Activated naive CD4-positive, alpha-beta T cell treated with anti-CD3 and anti-CD28 coated beads for 36 hours (primary cell): ENCODE data around the gene KAT6B. TPM values are rescaled to one million over a fixed set of nuclear protein-coding genes. Genes with fewer than 3 reads are reported as not detected.
"Not testable (repeated sequence)": the region's sequence is repeated elsewhere in the genome, so short reads cannot be mapped to it uniquely, and the experiment has no call there.

Experiments used
- CTCF ChIA-PET: fragments of 350-600 bp; sonication (Branson Sonifier 250); formaldehyde crosslinking; loops from one replicate; lab custom pipeline; 2021; ENCODE audit warnings: antibody characterized with exemption; lab: Charles Lee
- DNase-seq: peaks from one replicate; pipeline ENCODE4 v3.0.0-alpha.2; 2020
- H3K27ac Mint-ChIP-seq: one replicate; pipeline ENCODE4 v1.8.0; 2021; ENCODE audit warnings: mild to moderate bottlenecking, mixed read lengths
- H3K27me3 Mint-ChIP-seq: one replicate; pipeline ENCODE4 v1.8.0; 2021; ENCODE audit warnings: low read depth, mixed read lengths
- H3K36me3 Mint-ChIP-seq: one replicate; pipeline ENCODE4 v1.8.0; 2021; ENCODE audit warnings: low read depth, mixed read lengths
- H3K4me1 Mint-ChIP-seq: one replicate; pipeline ENCODE4 v1.8.0; 2021; ENCODE audit warnings: low read depth, mixed read lengths
- H3K4me3 Mint-ChIP-seq: one replicate; pipeline ENCODE4 v1.8.0; 2021; ENCODE audit warnings: mild to moderate bottlenecking, moderate library complexity, mixed read lengths
- H3K9me3 Mint-ChIP-seq: one replicate; pipeline ENCODE4 v1.8.0; 2021; ENCODE audit warnings: mixed read lengths
- intact Hi-C: fragments of 100-400 bp; cut with micrococcal nuclease; formaldehyde crosslinking; loops from one replicate; pipeline ENCODE4 v1.15.1; 2023
- total RNA-seq, 2 experiments: library from RNA; stranded (reverse); gene quantifications; one replicate each; pipeline ENCODE4 v1.2.3, GENCODE V29; 2021

The KAT6B gene
- total RNA-seq, 2 experiments from 2014 or later: 17.3 to 17.9 TPM

- H3K27ac Mint-ChIP-seq: no peak overlapping the region
- intact Hi-C loops: no loop called here
- CTCF ChIA-PET: interaction anchor here (1.6 kb wide), 1 partner anchor 11 kb away, joined by 3 read pairs; no protein-coding TSS in a partner anchor
- H3K4me3 Mint-ChIP-seq: no peak overlapping the region
- H3K9me3 Mint-ChIP-seq: no peaks in the 10 kb centered on the region
- H3K36me3 Mint-ChIP-seq: no peaks in the 10 kb centered on the region
- no peak for DNase-seq
- H3K4me1 Mint-ChIP-seq: peaks cover 50% of the 10 kb centered on the region
- no peaks in the 10 kb centered on the region for H3K27me3 Mint-ChIP-seq
Measured at GRCh38 chr10:74868392-74868977, 42.1 kb downstream of the KAT6B start.

GRCh38 chr10:74869635-74870034, 43.2 kb downstream of the KAT6B start:
- Mint-ChIP-seq H3K4me1 (peaks cover 56% of the 10 kb centered on the region), H3K27ac (no peak overlapping the region), H3K4me3 (no peak overlapping the region), H3K27me3 (no peaks in the 10 kb centered on the region), H3K36me3 (no peaks in the 10 kb centered on the region), H3K9me3 (no peaks in the 10 kb centered on the region)
- DNase-seq: no peak
- CTCF ChIA-PET: interaction anchor here (1.0 to 1.6 kb wide), 2 partner anchors 10 to 34 kb away, joined by 3 read pairs; no protein-coding TSS in a partner anchor
- intact Hi-C loops: loop anchor here (2.0 to 10.0 kb wide), 3 partner anchors 285 to 367 kb away; partner anchors contain the start of gene COMTD1

- intact Hi-C loops: loop anchor here (2.0 to 10.0 kb wide), 3 partner anchors 285 to 368 kb away; partner anchors contain the start of gene COMTD1
- CTCF ChIA-PET: interaction anchor here (1.0 kb wide), 1 partner anchor 33 kb away, joined by 3 read pairs; no protein-coding TSS in a partner anchor
- Mint-ChIP-seq H3K4me1 (peaks cover 56% of the 10 kb centered on the region), H3K4me3 (no peak overlapping the region), H3K27ac (no peak overlapping the region), H3K9me3 (no peaks in the 10 kb centered on the region), H3K36me3 (no peaks in the 10 kb centered on the region), H3K27me3 (no peaks in the 10 kb centered on the region)
- no peak for DNase-seq
Measured at GRCh38 chr10:74870191-74870590, 43.8 kb downstream of the KAT6B start.

DNA sequence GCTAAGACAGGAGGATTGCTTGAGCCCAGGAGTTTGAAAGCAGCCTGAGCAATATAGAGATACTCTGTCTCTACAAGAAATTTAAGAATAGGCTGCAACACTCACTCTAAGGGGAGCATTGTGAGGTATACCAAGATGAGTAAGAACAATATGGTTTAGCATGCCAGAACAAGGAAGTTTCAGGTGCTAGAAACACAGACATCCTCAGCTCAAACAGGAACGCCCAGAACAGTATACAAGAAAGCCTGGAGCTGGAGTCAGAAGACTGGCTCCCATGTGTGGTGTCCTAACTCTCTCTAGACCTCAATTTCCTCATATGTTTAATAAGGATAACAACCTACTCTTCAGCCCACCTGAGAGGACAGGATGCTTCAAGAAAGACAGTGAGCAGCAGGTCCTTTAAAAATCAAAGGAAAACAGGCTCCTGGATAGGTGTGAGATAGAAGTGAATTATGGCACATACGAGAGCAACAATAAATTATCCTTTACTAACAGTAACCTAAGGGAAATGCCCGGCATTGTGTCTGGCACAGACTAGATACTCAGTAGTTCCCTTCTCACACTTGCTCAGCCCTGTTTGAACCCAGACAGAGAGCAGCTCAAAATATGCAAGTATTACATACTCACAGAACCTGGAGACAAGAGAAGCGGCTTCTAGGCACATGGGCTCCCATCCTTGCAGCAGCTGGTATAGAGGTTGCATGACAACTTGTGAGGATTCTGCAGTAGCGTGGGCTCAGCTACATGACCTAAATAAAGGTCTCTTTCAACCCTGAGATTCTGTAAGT, 45.4 kb downstream of the KAT6B start:
- intact Hi-C loops: loop anchor here (1.0 to 10.0 kb wide), 6 partner anchors 17 to 369 kb away; partner anchors contain the start of genes COMTD1 and KAT6B
- peaks cover 1% of the 10 kb centered on the region for H3K36me3 Mint-ChIP-seq
- peak; percentile 53 for DNase-seq
- H3K4me3 Mint-ChIP-seq: peak overlapping the region; percentile 62
- peak overlapping the region; percentile 73 for H3K27ac Mint-ChIP-seq
- H3K27me3 Mint-ChIP-seq: no peaks in the 10 kb centered on the region
- H3K4me1 Mint-ChIP-seq: peaks cover 61% of the 10 kb centered on the region
- CTCF ChIA-PET: interaction anchor here (1.2 to 1.5 kb wide), 2 partner anchors 19 to 40 kb away, joined by 3 read pairs; no protein-coding TSS in a partner anchor
- no peaks in the 10 kb centered on the region for H3K9me3 Mint-ChIP-seq

DNA sequence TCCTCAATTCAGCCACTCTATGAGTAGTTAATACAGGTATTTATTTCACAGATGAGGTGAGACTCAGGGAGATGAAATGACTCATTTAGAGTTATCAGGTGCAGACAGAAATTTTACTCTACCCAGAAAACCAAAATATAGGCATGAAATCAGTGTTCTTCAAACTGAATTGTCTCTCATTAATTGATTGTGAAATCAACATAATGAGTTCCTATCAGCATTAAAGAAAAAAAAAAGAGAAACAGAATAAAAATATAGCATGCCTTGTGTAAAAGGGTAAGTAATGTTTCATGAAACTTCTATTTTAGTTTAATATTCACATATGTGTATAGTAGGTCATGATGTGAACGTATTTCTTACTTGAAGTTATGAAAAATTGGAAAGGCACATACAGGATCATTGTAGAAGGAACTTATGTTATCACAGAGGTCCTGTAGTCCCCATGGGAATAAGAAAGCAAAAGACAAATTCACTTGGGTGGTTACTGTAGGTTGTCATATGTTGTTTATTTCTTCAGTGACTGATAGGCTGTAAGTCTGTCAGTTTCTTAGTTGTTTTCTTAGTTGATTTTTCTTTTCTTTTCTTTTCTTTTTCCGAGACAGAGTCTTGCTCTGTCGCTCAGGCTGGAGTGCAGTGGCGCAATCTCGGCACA, 47.5 kb downstream of the KAT6B start:
- Mint-ChIP-seq H3K36me3 (peaks cover 1% of the 10 kb centered on the region), H3K27me3 (no peaks in the 10 kb centered on the region), H3K9me3 (no peaks in the 10 kb centered on the region), H3K4me3 (no peak overlapping the region), H3K27ac (no peak overlapping the region), H3K4me1 (peaks cover 51% of the 10 kb centered on the region)
- CTCF ChIA-PET: no interaction called here
- DNase-seq: no peak
- intact Hi-C loops: loop anchor here (5.0 to 10.0 kb wide), 2 partner anchors 361 to 372 kb away; partner anchors contain the start of gene COMTD1

DNA sequence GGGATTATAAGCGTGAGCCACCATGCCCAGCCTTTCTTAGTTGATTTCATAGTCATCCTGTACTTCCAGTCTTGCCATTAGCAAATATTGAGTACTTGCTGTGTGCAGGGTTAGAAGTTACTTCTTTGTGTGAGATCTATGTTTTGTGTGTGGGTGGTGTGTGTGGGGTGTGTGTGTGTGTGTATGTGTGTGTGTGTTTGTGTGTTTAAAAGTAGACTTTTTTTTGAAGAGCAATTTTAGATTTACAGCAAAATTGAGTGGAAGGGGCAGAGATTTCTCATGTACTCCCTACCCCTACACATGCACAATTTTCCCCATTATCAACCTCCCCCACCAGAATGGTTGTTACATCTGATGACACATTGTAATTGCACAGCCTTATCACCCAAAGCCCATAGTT, 48.2 kb downstream of the KAT6B start:
- H3K4me1 Mint-ChIP-seq: peaks cover 51% of the 10 kb centered on the region
- DNase-seq: no peak
- CTCF ChIA-PET: no interaction called here
- intact Hi-C loops: loop anchor here (5.0 to 10.0 kb wide), 2 partner anchors 360 to 372 kb away; partner anchors contain the start of gene COMTD1
- H3K27ac Mint-ChIP-seq: no peak overlapping the region
- no peaks in the 10 kb centered on the region for H3K9me3 Mint-ChIP-seq
- H3K27me3 Mint-ChIP-seq: no peaks in the 10 kb centered on the region
- no peak overlapping the region for H3K4me3 Mint-ChIP-seq
- peaks cover 1% of the 10 kb centered on the region for H3K36me3 Mint-ChIP-seq

GRCh38 chr10:74875068-74875467, 48.7 kb downstream of the KAT6B start:
- Mint-ChIP-seq H3K9me3 (no peaks in the 10 kb centered on the region), H3K36me3 (peaks cover 1% of the 10 kb centered on the region), H3K4me1 (peaks cover 48% of the 10 kb centered on the region)

GRCh38 chr10:74875966-74876365, 49.6 kb downstream of the KAT6B start:
- DNase-seq: no peak
- Mint-ChIP-seq H3K4me3 (no peak overlapping the region), H3K27ac (no peak overlapping the region), H3K9me3 (no peaks in the 10 kb centered on the region), H3K4me1 (peaks cover 43% of the 10 kb centered on the region), H3K36me3 (peaks cover 1% of the 10 kb centered on the region), H3K27me3 (no peaks in the 10 kb centered on the region)
- CTCF ChIA-PET: interaction anchor here (0.8 kb wide), 1 partner anchor 10 kb away, joined by 6 read pairs; no protein-coding TSS in a partner anchor
- intact Hi-C loops: loop anchor here (10.0 kb wide), 1 partner anchor 359 kb away; the partner anchor contains the start of gene COMTD1

More at GRCh38 chr10:74875068-74875467, 48.7 kb downstream of the KAT6B start:
- DNase-seq: no peak
- intact Hi-C loops: loop anchor here (10.0 kb wide), 1 partner anchor 360 kb away; the partner anchor contains the start of gene COMTD1
- CTCF ChIA-PET: no interaction called here
- Mint-ChIP-seq H3K27me3 (no peaks in the 10 kb centered on the region), H3K27ac (no peak overlapping the region), H3K4me3 (no peak overlapping the region)

- not testable (repeated sequence) for H3K9me3 Mint-ChIP-seq, H3K4me3 Mint-ChIP-seq, H3K27me3 Mint-ChIP-seq, H3K27ac Mint-ChIP-seq, DNase-seq, H3K36me3 Mint-ChIP-seq
- intact Hi-C loops: loop anchor here (10.0 kb wide), 1 partner anchor 358 kb away; the partner anchor contains the start of gene COMTD1
- peaks cover 39% of the 10 kb centered on the region for H3K4me1 Mint-ChIP-seq
- CTCF ChIA-PET: interaction anchor here (0.6 to 0.8 kb wide), 3 partner anchors 9 to 515 kb away, joined by 3 to 6 read pairs (median 3); no protein-coding TSS in a partner anchor
Measured at GRCh38 chr10:74877054-74877453, 50.7 kb downstream of the KAT6B start.

GRCh38 chr10:74877898-74878297, 51.5 kb downstream of the KAT6B start:
- Mint-ChIP-seq H3K4me1 (peaks cover 33% of the 10 kb centered on the region), H3K36me3 (peaks cover 1% of the 10 kb centered on the region), H3K4me3 (no peak overlapping the region), H3K9me3 (no peaks in the 10 kb centered on the region), H3K27me3 (no peaks in the 10 kb centered on the region), H3K27ac (no peak overlapping the region)
- DNase-seq: no peak
- intact Hi-C loops: loop anchor here (10.0 kb wide), 1 partner anchor 357 kb away; the partner anchor contains the start of gene COMTD1
- CTCF ChIA-PET: interaction anchor here (0.7 kb wide), 1 partner anchor 643 kb away, joined by 3 read pairs; no protein-coding TSS in a partner anchor

GRCh38 chr10:74880041-74880440, 53.6 kb downstream of the KAT6B start:
- H3K4me3 Mint-ChIP-seq: no peak overlapping the region
- intact Hi-C loops: no loop called here
- CTCF ChIA-PET: interaction anchor here (1.2 to 1.3 kb wide), 2 partner anchors 50 to 636 kb away, joined by 3 to 6 read pairs; no protein-coding TSS in a partner anchor
- peaks cover 1% of the 10 kb centered on the region for H3K36me3 Mint-ChIP-seq
- no peak overlapping the region for H3K27ac Mint-ChIP-seq
- no peak for DNase-seq
- H3K4me1 Mint-ChIP-seq: peaks cover 30% of the 10 kb centered on the region
- no peaks in the 10 kb centered on the region for H3K9me3 Mint-ChIP-seq
- no peaks in the 10 kb centered on the region for H3K27me3 Mint-ChIP-seq
